ENCODE results near the gene MCIDAS.
A peak's percentile ranks its signal among the peaks of the same experiment; 100 is the strongest.

MCIDAS gene

GRCh38 chr5:55173687-55174230 is 53.4 kb downstream of the MCIDAS start:
- TF ChIP-seq REST (IDR thresholded peaks at IDR 0.05; ENCODE audit: insufficient read depth in 1 of 2, low read depth in 2 of 2, low read length in 2 of 2) (no peak), SIN3A (IDR thresholded peaks at IDR 0.05; ENCODE audit: borderline replicate concordance, insufficient read depth, low read length) (no peak), FOXP2 (optimal IDR thresholded peaks at IDR 0.05; ENCODE audit: borderline replicate concordance, extremely low read depth, extremely low read length, insufficient read depth) (no peak), POLR2AphosphoS5 (IDR thresholded peaks at IDR 0.05; ENCODE audit: low read depth, low read length) (no peak), TAF1 (IDR thresholded peaks at IDR 0.05; ENCODE audit: borderline replicate concordance, insufficient read depth, low read length) (no peak)

DNA sequence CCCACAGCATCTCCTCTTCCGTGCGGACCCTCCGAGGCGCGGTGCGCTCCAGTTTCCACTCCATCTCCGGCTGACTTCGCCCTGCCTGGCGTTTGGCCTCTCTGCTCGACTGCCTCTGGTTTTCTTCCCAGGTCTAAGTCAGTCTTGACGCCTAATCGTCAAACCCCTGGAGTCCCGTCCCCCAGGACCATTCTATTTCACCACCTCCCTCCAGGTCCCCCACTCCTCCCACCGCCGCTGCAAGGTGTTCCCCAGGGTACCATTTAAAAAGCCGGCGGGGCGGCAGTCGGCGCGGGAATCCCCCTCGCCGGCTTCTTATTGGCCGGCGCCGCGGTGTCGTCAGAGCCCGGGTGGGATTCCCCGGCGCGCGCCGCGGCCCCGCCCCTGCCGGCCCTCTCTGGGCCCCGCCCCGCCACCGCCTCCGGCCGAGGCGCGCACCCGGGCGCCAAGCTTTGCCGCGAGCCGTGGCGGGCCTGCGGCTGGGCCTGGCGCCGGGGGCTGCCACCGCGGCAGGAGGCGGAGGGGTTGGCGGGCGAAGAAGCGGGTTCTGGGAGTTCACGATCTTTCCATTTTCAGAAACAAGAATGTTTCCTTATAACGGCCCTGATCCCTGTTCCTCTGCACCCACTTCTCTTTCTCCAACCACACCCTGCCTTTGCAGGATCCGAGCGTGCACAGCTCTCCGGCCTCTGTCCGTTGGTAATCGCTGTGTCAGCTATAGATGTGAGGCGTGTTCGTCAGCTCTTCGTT is 54.0 kb downstream of the MCIDAS start, which contains the start of gene CDC20B:
Gene CDC20B, minus strand, starts transcription at position 241 of the 750 bp plus-strand sequence. Its CDS starts 177 bp downstream, at position 64.
- no peak for TF ChIP-seq REST (IDR thresholded peaks at IDR 0.05; ENCODE audit: insufficient read depth in 1 of 2, low read depth in 2 of 2, low read length in 2 of 2)
- TF ChIP-seq POLR2AphosphoS5 (IDR thresholded peaks at IDR 0.05; ENCODE audit: low read depth, low read length): no peak
- TF ChIP-seq FOXP2 (optimal IDR thresholded peaks at IDR 0.05; ENCODE audit: borderline replicate concordance, extremely low read depth, extremely low read length, insufficient read depth): peak; percentile 10
- peak; percentile 92; the same call in 1 of the 2 replicates for TF ChIP-seq SIN3A (IDR thresholded peaks at IDR 0.05; ENCODE audit: borderline replicate concordance, insufficient read depth, low read length)

DNA sequence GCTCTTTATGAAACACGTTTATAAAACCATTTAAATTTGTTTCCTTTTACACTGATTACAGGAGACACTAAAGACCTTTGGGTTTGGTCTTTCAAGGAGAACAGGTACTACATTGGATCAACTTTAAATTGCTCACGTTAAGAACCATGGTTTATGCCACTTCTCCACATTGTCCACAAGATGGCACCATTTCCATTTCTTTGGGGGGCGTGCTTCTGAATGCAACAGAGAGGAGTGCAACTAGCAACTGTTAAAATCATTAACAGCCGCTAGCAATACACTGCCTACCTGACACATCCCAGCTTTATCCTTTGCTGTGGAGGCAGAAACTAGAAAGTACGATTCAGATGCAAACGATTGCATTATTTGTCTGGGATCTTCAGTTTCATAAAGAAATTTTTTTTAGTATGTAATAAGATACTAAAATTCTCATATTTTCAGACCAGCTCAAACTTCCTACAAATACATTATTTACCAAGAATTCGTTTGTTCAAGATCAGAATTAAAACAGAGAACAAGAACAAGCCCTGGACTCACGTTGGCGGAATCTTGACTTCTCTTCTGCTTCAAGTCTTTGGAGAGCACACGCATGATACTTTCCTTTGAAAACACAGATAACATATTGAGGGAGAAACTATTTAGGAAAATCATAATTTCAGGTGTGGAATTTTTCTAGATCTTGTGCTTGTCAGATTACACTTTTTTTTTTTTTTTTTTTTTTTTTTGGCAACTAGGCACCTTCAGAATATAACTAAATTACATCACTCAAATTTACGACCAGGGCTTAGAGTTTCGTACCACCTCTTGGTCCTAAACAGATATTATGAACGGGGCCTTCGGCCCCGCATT is 54.8 kb downstream of the MCIDAS start:
- TF ChIP-seq POLR2AphosphoS5 (IDR thresholded peaks at IDR 0.05; ENCODE audit: low read depth, low read length) (no peak), REST (IDR thresholded peaks at IDR 0.05; ENCODE audit: insufficient read depth in 1 of 2, low read depth in 2 of 2, low read length in 2 of 2) (no peak), SIN3A (IDR thresholded peaks at IDR 0.05; ENCODE audit: borderline replicate concordance, insufficient read depth, low read length) (no peak), FOXP2 (optimal IDR thresholded peaks at IDR 0.05; ENCODE audit: borderline replicate concordance, extremely low read depth, extremely low read length, insufficient read depth) (no peak), TAF1 (IDR thresholded peaks at IDR 0.05; ENCODE audit: borderline replicate concordance, insufficient read depth, low read length) (no peak)

- no peak for TF ChIP-seq TAF1 (IDR thresholded peaks at IDR 0.05; ENCODE audit: borderline replicate concordance, insufficient read depth, low read length)
- no peak for TF ChIP-seq REST (IDR thresholded peaks at IDR 0.05; ENCODE audit: insufficient read depth in 1 of 2, low read depth in 2 of 2, low read length in 2 of 2)
- no peak for TF ChIP-seq SIN3A (IDR thresholded peaks at IDR 0.05; ENCODE audit: borderline replicate concordance, insufficient read depth, low read length)
- no peak for TF ChIP-seq FOXP2 (optimal IDR thresholded peaks at IDR 0.05; ENCODE audit: borderline replicate concordance, extremely low read depth, extremely low read length, insufficient read depth)
- no peak for TF ChIP-seq POLR2AphosphoS5 (IDR thresholded peaks at IDR 0.05; ENCODE audit: low read depth, low read length)
Measured at GRCh38 chr5:55171471-55171870, 55.6 kb downstream of the MCIDAS start.

Data from PFSK-1 (cell line).